Renal cortical epithelial cell (primary cell): ENCODE measurements around the gene GSG1L2. TPM values are rescaled to one million over a fixed set of nuclear protein-coding genes. Genes with fewer than 3 reads are reported as not detected.
"Not testable (repeated sequence)": the region's sequence is repeated elsewhere in the genome, so short reads cannot be mapped to it uniquely, and the experiment has no call there.

Experiments
- DNase-seq: peaks from one replicate; pipeline ENCODE4 v3.0.0-alpha.2; 2011; ENCODE audit warnings: low read depth
- total RNA-seq: library from RNA; depleted of rRNA; stranded (reverse); fragments of >200 nt; gene quantifications from 2 replicates; pipeline ENCODE4 v1.2.3, GENCODE V29; 2014

GSG1L2 gene
- total RNA-seq, 1 donor from 2014 or later, result not detected

- no peak for DNase-seq
Observed at GRCh38 chr17:9790316-9790715, 31.6 kb downstream of the GSG1L2 start.

DNA sequence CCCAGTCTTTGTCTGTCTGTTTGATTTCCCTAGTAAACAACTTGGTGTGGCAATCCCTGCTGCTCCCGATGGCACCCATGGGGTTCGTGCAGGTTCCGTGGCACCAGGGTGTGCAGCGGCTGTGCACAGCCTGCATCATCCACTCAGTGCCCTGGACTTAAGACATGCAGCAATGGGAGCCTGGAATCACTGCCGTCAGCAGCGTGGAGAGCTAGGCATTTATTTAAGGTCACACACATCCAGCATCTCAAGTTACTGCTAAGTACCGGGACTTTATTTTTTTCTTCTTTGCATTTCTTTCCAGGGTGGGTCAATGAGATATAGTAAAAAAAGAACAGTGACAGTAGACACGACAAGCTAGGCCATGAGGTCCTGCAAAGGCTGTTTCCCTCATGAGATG lies 33.3 kb downstream of the GSG1L2 start:
- DNase-seq, result no peak

DNA sequence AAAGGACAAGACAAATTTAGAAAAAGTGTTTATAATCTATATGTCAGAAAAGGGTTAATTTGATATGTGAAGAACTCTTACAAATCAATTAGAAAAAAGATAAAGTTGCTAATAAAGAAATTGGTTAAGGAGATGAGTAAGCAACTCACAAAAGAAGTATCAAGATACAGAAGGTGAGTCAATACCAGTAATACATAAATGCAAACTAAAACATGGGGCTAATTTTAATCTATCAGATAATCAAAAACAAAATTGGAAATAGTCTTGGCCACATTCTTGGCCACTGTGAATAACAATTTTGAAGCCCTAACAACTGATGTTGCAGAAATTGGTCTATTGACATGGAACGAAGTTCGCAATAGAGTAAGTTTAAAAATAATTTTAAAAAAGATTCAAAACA lies 37.3 kb downstream of the GSG1L2 start:
- no peak for DNase-seq

DNA sequence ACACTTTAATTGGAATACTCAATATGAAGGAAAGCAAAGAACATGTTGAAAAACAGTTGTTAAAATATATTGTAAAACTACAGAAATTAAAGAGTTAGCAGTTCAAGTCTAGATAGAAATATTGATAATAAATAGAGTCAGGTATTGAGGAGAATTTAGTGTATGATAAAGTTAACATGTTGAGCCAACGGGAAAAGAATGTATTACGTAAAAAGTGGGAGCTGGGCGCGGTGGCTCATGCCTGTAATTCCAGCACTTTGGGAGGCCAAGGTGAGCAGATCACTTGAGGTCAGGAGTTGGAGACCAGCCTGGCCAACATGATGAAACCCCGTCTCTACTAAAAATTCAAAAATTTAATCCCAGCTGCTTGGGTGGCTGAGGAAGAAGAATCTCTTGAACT lies 38.4 kb downstream of the GSG1L2 start:
- DNase-seq, result not testable (repeated sequence)

GRCh38 chr17:9783050-9783449 lies 38.8 kb downstream of the GSG1L2 start:
- DNase-seq, result no peak

- no peak for DNase-seq
Observed at GRCh38 chr17:9780552-9780951, 41.3 kb downstream of the GSG1L2 start.

DNA sequence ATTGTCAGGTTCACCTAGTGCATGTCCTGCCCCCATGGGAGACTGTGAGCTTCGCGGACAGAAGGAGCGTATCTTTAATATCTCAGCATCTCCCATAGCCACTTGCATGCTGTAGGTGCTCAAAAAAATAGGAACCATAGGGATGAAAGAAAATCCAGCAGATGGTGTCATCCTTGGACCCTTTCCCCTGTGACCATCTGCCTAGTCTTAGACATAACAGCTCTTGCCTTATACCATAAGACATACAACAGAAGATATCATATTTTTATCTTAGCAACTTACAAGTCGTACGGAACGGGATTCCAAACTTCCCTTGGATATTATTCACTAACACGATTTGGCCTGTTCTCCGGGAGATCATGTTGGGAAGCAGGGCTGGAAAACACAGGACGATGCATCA lies 45.0 kb downstream of the GSG1L2 start:
- DNase-seq, result no peak

DNA sequence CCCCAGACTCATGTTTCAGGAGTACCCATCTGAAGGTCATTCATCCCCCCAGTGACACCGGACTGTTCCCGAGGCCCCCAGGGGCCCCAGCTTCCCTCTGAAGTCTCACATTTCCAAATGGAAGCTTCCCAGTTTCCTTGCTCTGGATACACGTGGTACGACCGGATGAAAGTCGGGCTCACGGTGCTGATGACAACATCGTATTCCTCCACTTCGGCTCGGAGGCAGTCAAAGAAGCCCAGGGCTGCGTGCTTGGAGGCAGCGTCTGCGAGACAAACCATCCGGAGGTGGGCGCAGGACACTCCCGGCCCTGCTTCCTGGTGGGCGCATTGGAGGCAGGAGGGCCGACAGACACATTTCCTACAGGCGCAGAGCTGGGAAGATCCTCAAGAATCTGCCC lies 49.2 kb downstream of the GSG1L2 start:
- no peak for DNase-seq

DNA sequence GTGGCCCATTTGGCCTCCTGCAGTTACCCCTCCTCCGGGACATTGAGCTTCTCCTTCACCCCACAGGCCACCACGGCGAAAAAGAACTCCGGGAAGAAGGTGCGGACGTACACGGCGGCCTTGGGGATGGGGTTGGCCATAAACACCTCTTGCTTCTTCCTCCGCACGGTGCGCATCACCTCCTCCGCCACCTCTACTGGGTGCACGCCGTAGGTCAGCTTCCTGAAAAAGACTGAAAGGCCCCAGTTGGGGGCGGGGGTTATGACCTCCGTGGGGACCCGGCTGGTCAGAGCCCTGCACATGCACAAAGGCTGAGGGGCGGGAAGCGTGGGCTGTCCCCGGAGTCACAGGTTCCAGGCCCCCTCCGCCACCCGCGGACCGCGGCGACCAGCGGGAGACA lies 50.4 kb downstream of the GSG1L2 start:
- DNase-seq, result no peak

DNA sequence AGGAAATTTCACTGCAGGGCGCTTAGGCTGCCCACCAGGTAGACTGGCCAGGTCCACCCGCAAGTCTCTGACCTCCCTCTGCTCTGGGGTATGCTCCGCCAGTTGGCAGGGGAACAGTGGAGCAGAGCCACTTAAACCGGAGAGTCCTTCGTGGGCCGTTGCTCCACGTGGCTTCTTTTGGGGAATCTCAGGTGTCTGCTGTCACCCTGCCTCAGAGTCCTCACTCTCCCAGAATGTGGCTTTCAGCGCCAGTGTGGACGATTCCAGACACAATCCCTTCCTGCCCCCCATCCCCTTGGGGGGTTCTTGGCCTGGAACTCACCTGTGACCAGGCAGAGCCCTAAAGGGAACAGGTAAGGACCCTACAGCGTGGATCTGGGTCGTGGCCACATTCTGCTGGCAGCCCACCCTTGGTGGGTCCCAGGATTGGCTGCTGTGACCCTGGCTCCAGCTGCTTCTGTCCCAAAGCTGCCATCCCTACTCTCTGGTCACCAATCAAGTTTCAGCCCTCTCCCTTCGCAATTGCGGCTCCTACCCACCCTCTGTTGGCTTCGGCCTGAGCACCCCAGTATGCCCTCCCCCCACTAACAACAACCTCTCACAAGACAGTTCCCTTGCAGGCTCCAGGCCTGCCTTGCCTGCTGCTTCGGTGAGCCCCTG lies 52.7 kb downstream of the GSG1L2 start:
- DNase-seq, result no peak

- peak; percentile 46 for DNase-seq
Observed at GRCh38 chr17:9768381-9768934, 53.4 kb downstream of the GSG1L2 start.

DNA sequence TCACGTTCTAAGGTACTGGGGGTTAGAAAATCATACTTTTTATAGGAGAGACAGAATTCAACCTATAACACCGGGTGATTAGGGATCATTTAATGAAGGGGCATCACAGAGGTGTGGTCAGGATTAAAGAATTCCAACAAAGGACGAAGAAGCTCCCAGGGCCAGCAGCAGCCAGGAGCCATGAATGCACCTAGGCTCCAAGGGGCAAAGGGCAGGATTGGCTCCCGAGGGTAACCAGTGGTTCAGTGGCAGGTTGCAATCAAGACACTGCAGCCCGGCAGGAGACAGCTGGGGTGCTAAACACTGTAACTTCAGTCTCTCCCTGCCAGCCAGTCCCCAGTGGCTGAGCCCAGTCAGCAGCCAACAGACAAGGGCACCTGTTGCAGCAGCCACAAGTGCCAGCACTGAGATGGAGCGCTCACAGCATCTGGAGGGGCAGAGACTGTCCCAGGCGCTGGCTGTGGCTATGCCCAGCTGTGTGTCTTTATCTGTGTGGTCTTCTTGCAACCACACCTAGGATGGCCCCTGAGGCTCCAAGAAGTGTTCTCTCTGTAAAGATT lies 54.4 kb downstream of the GSG1L2 start:
- DNase-seq, result no peak

GRCh38 chr17:9766970-9767369 lies 54.9 kb downstream of the GSG1L2 start:
- no peak for DNase-seq

- no peak for DNase-seq
Observed at GRCh38 chr17:9765322-9765721, 56.6 kb downstream of the GSG1L2 start.

DNA sequence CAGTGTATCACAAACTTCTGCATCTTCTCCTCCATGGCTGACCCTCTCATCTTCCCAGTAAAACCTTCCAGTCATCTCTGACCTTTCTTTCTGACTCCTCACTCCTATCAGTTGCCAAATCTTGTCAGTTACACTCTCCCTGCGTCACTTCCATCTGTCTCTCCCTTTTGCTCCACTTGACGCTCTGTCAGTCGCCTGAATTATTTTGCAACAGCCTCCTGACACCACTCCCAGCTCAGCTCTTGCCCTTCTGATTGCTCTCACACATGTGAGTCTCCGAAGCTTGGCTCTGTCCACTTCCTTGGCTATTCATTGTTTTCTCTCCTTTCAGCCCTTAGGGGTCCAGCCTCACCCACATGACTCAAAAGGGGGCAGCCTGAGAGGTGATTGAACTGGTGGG lies 58.2 kb downstream of the GSG1L2 start:
- DNase-seq, result no peak

DNA sequence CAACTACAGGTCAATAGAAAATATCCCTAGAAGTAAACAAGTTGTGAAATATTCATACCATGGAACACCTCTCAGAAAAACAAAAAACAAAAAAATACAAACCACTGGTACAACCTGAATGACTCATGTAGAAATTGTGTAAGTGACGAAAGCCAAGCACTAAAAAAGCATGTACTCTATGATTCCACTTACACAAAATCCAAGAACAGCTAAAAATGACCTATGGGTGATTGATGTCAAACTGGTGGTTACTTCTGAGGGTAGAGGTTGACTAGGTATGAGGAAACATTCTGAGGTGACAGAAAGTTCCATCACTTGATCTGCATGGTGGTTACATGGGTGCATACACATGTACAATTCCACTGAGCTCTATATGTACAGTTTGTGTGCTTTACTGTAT lies 61.6 kb downstream of the GSG1L2 start:
- DNase-seq, result peak; percentile 41

DNA sequence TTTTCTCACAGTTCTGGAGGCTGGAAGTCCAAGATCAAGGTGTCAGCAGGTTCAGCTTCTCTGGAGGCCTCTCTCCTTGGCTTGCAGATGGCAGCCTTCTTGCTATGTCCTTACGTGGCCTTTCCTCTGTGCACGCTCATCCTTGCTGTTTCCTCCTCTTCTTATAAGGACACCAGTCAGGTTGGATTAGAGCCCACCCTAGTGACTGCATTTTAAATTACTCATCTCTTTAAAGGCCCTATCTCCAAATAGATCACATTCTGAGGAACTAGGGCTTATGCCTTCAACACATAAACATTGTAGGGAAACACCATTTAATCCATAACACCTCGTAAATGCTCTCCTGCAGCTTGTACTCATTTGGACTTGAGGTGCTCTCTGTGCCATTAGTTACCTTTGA lies 66.8 kb downstream of the GSG1L2 start:
- peak; percentile 6 for DNase-seq

Other genes with a start within 250 kb of the GSG1L2 start
- gene STX8, start 246.3 kb downstream of the GSG1L2 start, total RNA-seq, result 76.6 and 97.9 TPM in 2 replicates
- 1.3 TPM in 1 of 2 replicates, not detected in the other for gene CFAP52, start 245.4 kb downstream of the GSG1L2 start, total RNA-seq
- gene USP43, start 176.6 kb downstream of the GSG1L2 start, total RNA-seq, result 10.3 and 14.1 TPM in 2 replicates
- gene DHRS7C, start 30.5 kb downstream of the GSG1L2 start, total RNA-seq, result not detected in 2 replicates
- gene GLP2R, start 3.8 kb upstream of the GSG1L2 start, total RNA-seq, result 0.55 and 1.9 TPM in 2 replicates
- not detected in 2 replicates for gene RCVRN, start 83.2 kb upstream of the GSG1L2 start, total RNA-seq